HEK293 (cell line): ENCODE data around the gene EBNA1BP2.

Source experiments
- CTCF ChIA-PET: fragments of 350-600 bp; formaldehyde crosslinking; extraction: SDS; loops from one replicate; lab custom pipeline; 2021; ENCODE audit warnings: antibody characterized with exemption; lab: Yijun Ruan, JAX
- POLR2A ChIA-PET: fragments of 300-600 bp; formaldehyde crosslinking; extraction: SDS; loops from one replicate; lab custom pipeline; 2020; ENCODE audit warnings: antibody characterized with exemption, inconsistent platforms; lab: Yijun Ruan, JAX
- H3K27ac ChIP-seq: fragments of 200-500 bp; sonication (Bioruptor generic); 2 replicates; pipeline ENCODE4 v1.5.1; 2014; ENCODE audit warnings: low read depth, low read length, control low read depth, inconsistent platforms; ENCODE audit errors: extremely low read depth
- H3K36me3 ChIP-seq, 2 experiments: fragments of 200-500 bp in 1 of 2; sonication (Bioruptor generic) in 1 of 2; 1 replicate in 1 of 2; 2 replicates in 1 of 2; pipeline ENCODE4 v1.5.1; 2014 to 2017; ENCODE audit warnings: inconsistent platforms in 2 of 2, low read length in 2 of 2; ENCODE audit not compliant: control insufficient read depth in 2 of 2, insufficient read depth in 1 of 2
- H3K4me1 ChIP-seq: fragments of 200-500 bp; sonication (Bioruptor generic); 2 replicates; pipeline ENCODE4 v1.5.1; 2014; ENCODE audit warnings: mild to moderate bottlenecking, low read length, inconsistent platforms; ENCODE audit not compliant: control insufficient read depth, insufficient read depth
- H3K4me3 ChIP-seq: 2 replicates; pipeline ENCODE4 v1.5.1; 2011; ENCODE audit warnings: low read depth, mild to moderate bottlenecking, control low read depth, low read length, moderate library complexity
- H3K9me3 ChIP-seq: fragments of 200-500 bp; sonication (Bioruptor generic); 2 replicates; pipeline ENCODE4 v1.5.1; 2014; ENCODE audit warnings: low read depth, low read length, inconsistent platforms; ENCODE audit not compliant: control insufficient read depth, insufficient read depth
- FEZF1 ChIP-seq: fragments of 450-650 bp; formaldehyde crosslinking; IDR thresholded peaks from 2 replicates; pipeline ENCODE4 v1.5.1; 2016; ENCODE audit warnings: missing biosample characterization, missing genetic modification characterization
- IKZF3 ChIP-seq: fragments of 450-650 bp; IDR thresholded peaks from 2 replicates; pipeline ENCODE4 v1.5.0; 2018; ENCODE audit warnings: missing biosample characterization, mild to moderate bottlenecking, missing genetic modification characterization, moderate library complexity
- KLF9 ChIP-seq: fragments of 450-650 bp; formaldehyde crosslinking; IDR thresholded peaks from 2 replicates; pipeline ENCODE4 v1.5.1; 2016; ENCODE audit warnings: missing biosample characterization, missing genetic modification characterization, low read depth
- OSR2 ChIP-seq: fragments of 450-650 bp; formaldehyde crosslinking; IDR thresholded peaks from 2 replicates; pipeline ENCODE4 v1.5.1; 2016; ENCODE audit warnings: missing biosample characterization, missing genetic modification characterization
- PRDM1 ChIP-seq: fragments of 450-650 bp; formaldehyde crosslinking; IDR thresholded peaks from 2 replicates; pipeline ENCODE4; 2016; ENCODE audit warnings: missing biosample characterization, missing genetic modification characterization
- SP3 ChIP-seq: fragments of 450-650 bp; formaldehyde crosslinking; IDR thresholded peaks from 2 replicates; pipeline ENCODE4 v1.5.1; 2016; ENCODE audit warnings: missing biosample characterization, missing genetic modification characterization
- ZBTB17 ChIP-seq: fragments of 450-650 bp; formaldehyde crosslinking; IDR thresholded peaks from 2 replicates; pipeline ENCODE4 v1.5.1; 2016; ENCODE audit warnings: missing biosample characterization, missing genetic modification characterization
- ZIC2 ChIP-seq: fragments of 450-650 bp; formaldehyde crosslinking; IDR thresholded peaks from 2 replicates; pipeline ENCODE4 v1.5.1; 2016; ENCODE audit warnings: missing biosample characterization, missing genetic modification characterization
- ZNF112 ChIP-seq: fragments of 450-650 bp; formaldehyde crosslinking; IDR thresholded peaks from 2 replicates; pipeline ENCODE4 v1.5.0; 2017; ENCODE audit warnings: missing biosample characterization, missing genetic modification characterization
- ZNF133 ChIP-seq: fragments of 450-650 bp; formaldehyde crosslinking; IDR thresholded peaks from 2 replicates; pipeline ENCODE4 v1.5.1; 2016; ENCODE audit warnings: missing biosample characterization, missing genetic modification characterization
- ZNF169 ChIP-seq: fragments of 450-650 bp; formaldehyde crosslinking; IDR thresholded peaks from 2 replicates; pipeline ENCODE4 v1.5.1; 2016; ENCODE audit warnings: missing biosample characterization, missing genetic modification characterization
- ZNF24 ChIP-seq: fragments of 450-650 bp; formaldehyde crosslinking; IDR thresholded peaks from 2 replicates; pipeline ENCODE4 v1.5.1; 2016; ENCODE audit warnings: missing biosample characterization, missing genetic modification characterization
- ZNF324 ChIP-seq: fragments of 450-650 bp; formaldehyde crosslinking; IDR thresholded peaks from 2 replicates; pipeline ENCODE4 v1.5.1; 2016; ENCODE audit warnings: missing biosample characterization, missing genetic modification characterization
- ZNF433 ChIP-seq: fragments of 450-650 bp; formaldehyde crosslinking; IDR thresholded peaks from 2 replicates; pipeline ENCODE4 v1.5.1; 2016; ENCODE audit warnings: missing biosample characterization, missing genetic modification characterization, low read depth
- ZNF521 ChIP-seq: fragments of 450-650 bp; formaldehyde crosslinking; IDR thresholded peaks from 2 replicates; pipeline ENCODE4 v1.5.1; 2017; ENCODE audit warnings: missing biosample characterization, mild to moderate bottlenecking, missing genetic modification characterization
- ZNF610 ChIP-seq: fragments of 450-650 bp; formaldehyde crosslinking; IDR thresholded peaks from 2 replicates; pipeline ENCODE4 v1.5.1; 2016; ENCODE audit warnings: missing biosample characterization, missing genetic modification characterization, borderline replicate concordance
- ZNF654 ChIP-seq: fragments of 450-650 bp; formaldehyde crosslinking; IDR thresholded peaks from 2 replicates; pipeline ENCODE4 v1.5.1; 2016; ENCODE audit warnings: low read depth, missing biosample characterization, missing genetic modification characterization
- ZNF701 ChIP-seq: fragments of 450-650 bp; formaldehyde crosslinking; IDR thresholded peaks from 2 replicates; pipeline ENCODE4 v1.5.1; 2016; ENCODE audit warnings: missing biosample characterization, missing genetic modification characterization
- ZNF785 ChIP-seq: fragments of 450-650 bp; formaldehyde crosslinking; IDR thresholded peaks from 2 replicates; pipeline ENCODE4 v1.5.1; 2016; ENCODE audit warnings: missing biosample characterization, missing genetic modification characterization
- TF ChIP-seq, protein P1 (sequence below): fragments of 450-650 bp; formaldehyde crosslinking; optimal IDR thresholded peaks from 2 replicates; pipeline ENCODE3; 2016; ENCODE audit warnings: missing biosample characterization, mild to moderate bottlenecking, missing genetic modification characterization
- TF ChIP-seq, protein P2 (sequence below): fragments of 450-650 bp; formaldehyde crosslinking; IDR thresholded peaks from 2 replicates; pipeline ENCODE4 v1.5.1; 2016; ENCODE audit warnings: missing biosample characterization, missing genetic modification characterization
- TF ChIP-seq, protein P3 (sequence below): fragments of 450-650 bp; formaldehyde crosslinking; IDR thresholded peaks from 2 replicates; pipeline ENCODE4 v1.5.1; 2016; ENCODE audit warnings: missing biosample characterization, missing genetic modification characterization
- TF ChIP-seq, protein P4 (sequence below): fragments of 450-650 bp; formaldehyde crosslinking; IDR thresholded peaks from 2 replicates; pipeline ENCODE4 v1.5.1; 2016; ENCODE audit warnings: missing biosample characterization, missing genetic modification characterization
- TF ChIP-seq, protein P5 (sequence below): sonication (generic); formaldehyde crosslinking; IDR thresholded peaks from 2 replicates; pipeline ENCODE4 v1.8.1; 2022; ENCODE audit warnings: mild to moderate bottlenecking, moderate library complexity, missing genetic modification reagents

EBNA1BP2 gene

DNA sequence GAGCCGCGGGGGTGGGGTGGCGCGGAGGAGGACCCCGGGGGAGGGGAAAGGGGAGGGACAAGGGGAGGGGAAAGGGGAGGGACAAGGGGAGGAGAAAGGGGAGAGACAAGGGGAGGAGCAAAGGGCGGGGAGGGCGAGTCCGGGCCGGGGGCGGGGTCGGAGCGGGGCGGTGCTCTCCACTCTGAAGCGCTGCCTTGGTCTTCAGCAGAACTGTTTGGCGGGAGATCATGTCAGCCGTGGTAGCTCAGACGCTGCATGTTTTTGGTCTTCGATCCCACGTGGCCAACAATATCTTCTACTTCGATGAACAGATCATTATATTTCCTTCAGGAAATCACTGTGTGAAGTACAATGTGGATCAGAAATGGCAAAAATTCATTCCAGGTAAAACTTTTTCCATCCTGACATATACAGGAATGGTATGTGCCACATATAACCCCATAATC lies 460 bp upstream of the EBNA1BP2 start (continued):
- TF ChIP-seq KLF9 (tag by site-specific recombination) = 0 out of 2 replicates have a peak, but pooled peaks have one; percentile 27
- TF ChIP-seq ZIC2 = no peak
- TF ChIP-seq, protein P1, sequence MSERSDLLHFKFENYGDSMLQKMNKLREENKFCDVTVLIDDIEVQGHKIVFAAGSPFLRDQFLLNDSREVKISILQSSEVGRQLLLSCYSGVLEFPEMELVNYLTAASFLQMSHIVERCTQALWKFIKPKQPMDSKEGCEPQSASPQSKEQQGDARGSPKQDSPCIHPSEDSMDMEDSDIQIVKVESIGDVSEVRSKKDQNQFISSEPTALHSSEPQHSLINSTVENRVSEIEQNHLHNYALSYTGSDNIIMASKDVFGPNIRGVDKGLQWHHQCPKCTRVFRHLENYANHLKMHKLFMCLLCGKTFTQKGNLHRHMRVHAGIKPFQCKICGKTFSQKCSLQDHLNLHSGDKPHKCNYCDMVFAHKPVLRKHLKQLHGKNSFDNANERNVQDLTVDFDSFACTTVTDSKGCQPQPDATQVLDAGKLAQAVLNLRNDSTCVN (tag by site-specific recombination) = no peak
- no peak for TF ChIP-seq IKZF3 (tag by site-specific recombination)
- TF ChIP-seq ZNF324 (tag by site-specific recombination) = no peak
- no peak for TF ChIP-seq ZNF521 (tag by site-specific recombination)
- no peak for TF ChIP-seq ZNF112 (tag by site-specific recombination)
- TF ChIP-seq ZNF133 (tag by site-specific recombination) = no peak
- TF ChIP-seq, protein P2, sequence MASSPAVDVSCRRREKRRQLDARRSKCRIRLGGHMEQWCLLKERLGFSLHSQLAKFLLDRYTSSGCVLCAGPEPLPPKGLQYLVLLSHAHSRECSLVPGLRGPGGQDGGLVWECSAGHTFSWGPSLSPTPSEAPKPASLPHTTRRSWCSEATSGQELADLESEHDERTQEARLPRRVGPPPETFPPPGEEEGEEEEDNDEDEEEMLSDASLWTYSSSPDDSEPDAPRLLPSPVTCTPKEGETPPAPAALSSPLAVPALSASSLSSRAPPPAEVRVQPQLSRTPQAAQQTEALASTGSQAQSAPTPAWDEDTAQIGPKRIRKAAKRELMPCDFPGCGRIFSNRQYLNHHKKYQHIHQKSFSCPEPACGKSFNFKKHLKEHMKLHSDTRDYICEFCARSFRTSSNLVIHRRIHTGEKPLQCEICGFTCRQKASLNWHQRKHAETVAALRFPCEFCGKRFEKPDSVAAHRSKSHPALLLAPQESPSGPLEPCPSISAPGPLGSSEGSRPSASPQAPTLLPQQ (tag by site-specific recombination) = peak; percentile 55; the same call in 1 of the 2 replicates
- no peak for TF ChIP-seq OSR2 (tag by site-specific recombination)
- TF ChIP-seq ZNF610 = no peak
- TF ChIP-seq, protein P3, sequence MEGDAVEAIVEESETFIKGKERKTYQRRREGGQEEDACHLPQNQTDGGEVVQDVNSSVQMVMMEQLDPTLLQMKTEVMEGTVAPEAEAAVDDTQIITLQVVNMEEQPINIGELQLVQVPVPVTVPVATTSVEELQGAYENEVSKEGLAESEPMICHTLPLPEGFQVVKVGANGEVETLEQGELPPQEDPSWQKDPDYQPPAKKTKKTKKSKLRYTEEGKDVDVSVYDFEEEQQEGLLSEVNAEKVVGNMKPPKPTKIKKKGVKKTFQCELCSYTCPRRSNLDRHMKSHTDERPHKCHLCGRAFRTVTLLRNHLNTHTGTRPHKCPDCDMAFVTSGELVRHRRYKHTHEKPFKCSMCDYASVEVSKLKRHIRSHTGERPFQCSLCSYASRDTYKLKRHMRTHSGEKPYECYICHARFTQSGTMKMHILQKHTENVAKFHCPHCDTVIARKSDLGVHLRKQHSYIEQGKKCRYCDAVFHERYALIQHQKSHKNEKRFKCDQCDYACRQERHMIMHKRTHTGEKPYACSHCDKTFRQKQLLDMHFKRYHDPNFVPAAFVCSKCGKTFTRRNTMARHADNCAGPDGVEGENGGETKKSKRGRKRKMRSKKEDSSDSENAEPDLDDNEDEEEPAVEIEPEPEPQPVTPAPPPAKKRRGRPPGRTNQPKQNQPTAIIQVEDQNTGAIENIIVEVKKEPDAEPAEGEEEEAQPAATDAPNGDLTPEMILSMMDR (tag by site-specific recombination) = no peak
- TF ChIP-seq ZNF654 (tag by site-specific recombination) = no peak

DNA sequence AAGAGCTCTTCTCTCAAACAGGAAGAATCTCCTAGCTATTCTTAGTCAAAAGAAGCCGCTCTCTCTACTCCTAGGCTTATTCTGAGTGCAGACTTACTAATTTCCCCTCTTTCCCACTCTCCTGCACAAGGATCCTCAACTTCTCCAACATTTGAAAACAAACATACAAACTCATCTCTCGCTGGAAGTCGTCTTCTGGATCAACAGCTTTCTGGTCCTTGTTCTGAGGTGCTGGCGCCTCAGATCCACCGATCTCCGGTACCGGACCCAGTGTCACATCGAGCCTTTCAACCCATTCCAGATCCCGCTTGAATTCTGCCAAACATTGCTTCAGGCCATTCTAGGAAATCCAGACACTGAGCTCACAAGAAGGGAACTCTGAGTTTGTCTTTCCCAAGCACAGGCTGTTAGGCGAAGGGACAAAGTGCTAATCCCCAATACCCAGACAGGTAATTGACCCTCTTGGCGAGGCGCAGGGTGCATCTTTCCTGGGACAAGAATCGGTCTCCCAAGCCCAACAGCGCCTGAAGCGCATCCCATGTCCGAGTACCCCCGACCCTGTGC lies 696 bp downstream of the EBNA1BP2 start:
- no peaks in the 10 kb centered on the region for H3K4me1 ChIP-seq
- peaks cover 0 to 45% of the 10 kb centered on the region in 2 experiments; a peak in 1 of 3 replicates for H3K36me3 ChIP-seq
- H3K4me3 ChIP-seq = peak overlapping the region; percentile 89
- POLR2A ChIA-PET = interaction anchor here (0.6 to 2.0 kb wide), 5 partner anchors 27 to 1550 kb away, joined by 3 to 8 read pairs (median 3); no protein-coding TSS in a partner anchor
- peak overlapping the region; percentile 51; the same call in 1 of the 2 replicates for H3K27ac ChIP-seq
- CTCF ChIA-PET = interaction anchor here (0.5 to 2.1 kb wide), 6 partner anchors 34 to 816 kb away, joined by 3 to 6 read pairs (median 4); no protein-coding TSS in a partner anchor
- TF ChIP-seq ZBTB17 = peak; percentile 65
- TF ChIP-seq ZNF433 = no peak
- no peaks in the 10 kb centered on the region for H3K9me3 ChIP-seq

DNA sequence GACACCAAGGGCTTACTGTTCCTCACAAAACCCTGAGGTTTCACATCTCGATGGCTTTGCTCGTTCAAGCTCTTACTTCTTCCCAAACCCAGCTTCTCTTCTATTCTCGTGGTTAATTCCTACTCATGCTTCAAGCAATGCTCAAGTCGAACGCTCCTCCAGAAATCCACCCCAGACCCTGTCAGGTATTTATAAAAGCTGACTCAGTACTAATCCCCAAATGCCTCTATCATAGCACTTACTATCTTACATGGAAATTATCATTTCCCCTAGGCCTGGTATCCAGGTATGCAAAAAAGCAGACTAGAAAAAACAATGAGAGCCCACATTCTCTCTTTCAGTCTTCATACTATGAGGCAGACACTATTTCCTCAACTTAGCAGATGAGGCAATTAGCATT lies 6.3 kb downstream of the EBNA1BP2 start:
- ChIA-PET CTCF (interaction anchor here (0.7 to 1.1 kb wide), 3 partner anchors 68 to 169 kb away, joined by 3 to 4 read pairs (median 3); no protein-coding TSS in a partner anchor), POLR2A (no interaction called here)
- H3K4me1 ChIP-seq = no peaks in the 10 kb centered on the region
- H3K27ac ChIP-seq = no peak overlapping the region
- no peaks in the 10 kb centered on the region for H3K9me3 ChIP-seq
- H3K4me3 ChIP-seq = no peak overlapping the region
- H3K36me3 ChIP-seq = peaks cover 10 to 84% of the 10 kb centered on the region in 2 experiments
- TF ChIP-seq PRDM1 (tag by site-specific recombination) = no peak
- TF ChIP-seq, protein P4, sequence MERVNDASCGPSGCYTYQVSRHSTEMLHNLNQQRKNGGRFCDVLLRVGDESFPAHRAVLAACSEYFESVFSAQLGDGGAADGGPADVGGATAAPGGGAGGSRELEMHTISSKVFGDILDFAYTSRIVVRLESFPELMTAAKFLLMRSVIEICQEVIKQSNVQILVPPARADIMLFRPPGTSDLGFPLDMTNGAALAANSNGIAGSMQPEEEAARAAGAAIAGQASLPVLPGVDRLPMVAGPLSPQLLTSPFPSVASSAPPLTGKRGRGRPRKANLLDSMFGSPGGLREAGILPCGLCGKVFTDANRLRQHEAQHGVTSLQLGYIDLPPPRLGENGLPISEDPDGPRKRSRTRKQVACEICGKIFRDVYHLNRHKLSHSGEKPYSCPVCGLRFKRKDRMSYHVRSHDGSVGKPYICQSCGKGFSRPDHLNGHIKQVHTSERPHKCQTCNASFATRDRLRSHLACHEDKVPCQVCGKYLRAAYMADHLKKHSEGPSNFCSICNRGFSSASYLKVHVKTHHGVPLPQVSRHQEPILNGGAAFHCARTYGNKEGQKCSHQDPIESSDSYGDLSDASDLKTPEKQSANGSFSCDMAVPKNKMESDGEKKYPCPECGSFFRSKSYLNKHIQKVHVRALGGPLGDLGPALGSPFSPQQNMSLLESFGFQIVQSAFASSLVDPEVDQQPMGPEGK (tag by site-specific recombination) = no peak
- TF ChIP-seq ZNF133 (tag by site-specific recombination) = no peak
- no peak for TF ChIP-seq ZNF701
- no peak for TF ChIP-seq ZNF24
- TF ChIP-seq, protein P5, sequence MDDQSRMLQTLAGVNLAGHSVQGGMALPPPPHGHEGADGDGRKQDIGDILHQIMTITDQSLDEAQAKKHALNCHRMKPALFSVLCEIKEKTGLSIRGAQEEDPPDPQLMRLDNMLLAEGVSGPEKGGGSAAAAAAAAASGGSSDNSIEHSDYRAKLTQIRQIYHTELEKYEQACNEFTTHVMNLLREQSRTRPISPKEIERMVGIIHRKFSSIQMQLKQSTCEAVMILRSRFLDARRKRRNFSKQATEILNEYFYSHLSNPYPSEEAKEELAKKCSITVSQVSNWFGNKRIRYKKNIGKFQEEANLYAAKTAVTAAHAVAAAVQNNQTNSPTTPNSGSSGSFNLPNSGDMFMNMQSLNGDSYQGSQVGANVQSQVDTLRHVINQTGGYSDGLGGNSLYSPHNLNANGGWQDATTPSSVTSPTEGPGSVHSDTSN (CRISPR knock-in tag) = no peak
- TF ChIP-seq ZNF654 (tag by site-specific recombination) = no peak
- TF ChIP-seq FEZF1 (tag by site-specific recombination) = no peak
- TF ChIP-seq ZNF785 (tag by site-specific recombination) = no peak
- no peak for TF ChIP-seq ZIC2
- no peak for TF ChIP-seq ZNF169 (tag by site-specific recombination)
- no peak for TF ChIP-seq SP3 (tag by site-specific recombination)
